Fibroblast of skin of back (primary cell): ENCODE measurements around the gene CST3.
"Not testable (repeated sequence)": the region's sequence is repeated elsewhere in the genome, so short reads cannot be mapped to it uniquely, and the experiment has no call there.

Source experiments
- DNase-seq: peaks from one replicate; pipeline ENCODE4 v3.0.0-alpha.2; 2013

CST3 gene

DNA sequence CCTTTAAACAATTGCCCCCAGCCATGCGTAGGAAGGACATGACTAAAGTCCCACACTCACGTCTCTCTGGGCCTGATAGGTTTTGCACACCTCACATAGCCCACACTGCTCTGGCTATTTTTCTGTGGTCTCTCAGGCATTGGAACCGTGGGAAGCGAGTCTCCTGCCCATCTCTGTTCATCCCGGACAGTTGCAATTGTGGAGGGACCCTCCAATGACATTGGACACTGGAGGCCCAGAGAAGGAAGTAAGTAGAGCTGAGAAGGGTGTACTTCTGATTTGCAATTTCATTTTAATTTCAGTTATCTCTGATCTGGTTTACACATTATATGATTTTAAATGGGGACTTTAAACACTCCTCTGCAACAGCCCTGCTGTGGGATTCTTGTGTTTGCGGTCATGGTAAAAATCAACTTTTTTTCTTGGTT lies 23.3 kb upstream of the CST3 start:
- no peak for DNase-seq

DNA sequence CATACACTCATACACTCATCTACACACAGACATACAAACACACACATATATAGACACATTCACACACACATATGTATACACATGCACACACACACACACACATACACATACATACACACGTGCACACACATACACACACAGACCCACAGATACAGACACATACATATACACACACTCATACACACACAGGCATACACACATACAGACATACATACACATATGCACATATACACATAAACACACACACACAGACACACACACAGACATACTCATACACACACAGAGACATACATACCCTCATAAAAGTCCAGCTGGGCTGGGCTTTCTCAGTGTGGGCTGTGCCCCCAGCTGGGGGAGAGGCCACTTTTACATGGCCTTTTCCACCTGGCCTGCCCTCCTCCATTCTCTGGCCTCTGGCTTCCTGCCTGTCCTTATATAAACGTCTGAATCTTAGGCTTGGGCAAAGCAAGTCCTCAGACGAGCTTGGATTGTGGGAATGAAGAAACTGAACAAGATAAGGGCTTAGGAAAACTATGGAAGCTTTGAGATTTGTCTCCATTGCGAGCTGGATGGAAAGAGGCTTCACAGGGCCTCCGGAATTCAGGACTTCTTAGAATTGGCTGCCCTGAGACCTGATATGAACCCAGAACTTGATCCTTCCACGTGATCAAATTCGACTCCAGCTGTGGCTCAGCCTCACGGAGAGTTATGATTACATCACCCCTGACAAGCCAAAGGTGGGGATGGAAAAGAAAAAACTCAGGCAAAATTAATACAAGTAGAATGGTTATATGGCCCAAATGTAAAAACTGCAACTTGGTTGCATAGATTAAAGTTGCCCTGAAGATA lies 22.5 kb upstream of the CST3 start:
- no peak for DNase-seq

DNA sequence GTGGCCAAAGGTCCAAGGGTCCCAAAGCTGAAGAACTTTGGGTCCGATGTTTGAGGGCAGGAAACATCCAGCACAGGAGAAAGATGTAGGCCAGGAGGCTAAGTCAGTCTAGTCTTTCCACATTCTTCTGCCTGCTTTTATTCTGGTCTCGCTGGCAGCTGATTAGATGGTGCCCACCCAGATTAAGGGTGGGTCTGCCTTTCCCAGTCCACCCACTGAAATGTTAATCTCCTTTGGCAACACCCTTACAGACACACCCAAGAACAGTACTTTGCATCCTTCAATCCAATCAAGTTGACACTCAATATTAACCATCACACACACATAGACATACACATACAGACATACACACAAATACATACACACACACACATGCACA lies 21.8 kb upstream of the CST3 start:
- DNase-seq = not testable (repeated sequence)

DNA sequence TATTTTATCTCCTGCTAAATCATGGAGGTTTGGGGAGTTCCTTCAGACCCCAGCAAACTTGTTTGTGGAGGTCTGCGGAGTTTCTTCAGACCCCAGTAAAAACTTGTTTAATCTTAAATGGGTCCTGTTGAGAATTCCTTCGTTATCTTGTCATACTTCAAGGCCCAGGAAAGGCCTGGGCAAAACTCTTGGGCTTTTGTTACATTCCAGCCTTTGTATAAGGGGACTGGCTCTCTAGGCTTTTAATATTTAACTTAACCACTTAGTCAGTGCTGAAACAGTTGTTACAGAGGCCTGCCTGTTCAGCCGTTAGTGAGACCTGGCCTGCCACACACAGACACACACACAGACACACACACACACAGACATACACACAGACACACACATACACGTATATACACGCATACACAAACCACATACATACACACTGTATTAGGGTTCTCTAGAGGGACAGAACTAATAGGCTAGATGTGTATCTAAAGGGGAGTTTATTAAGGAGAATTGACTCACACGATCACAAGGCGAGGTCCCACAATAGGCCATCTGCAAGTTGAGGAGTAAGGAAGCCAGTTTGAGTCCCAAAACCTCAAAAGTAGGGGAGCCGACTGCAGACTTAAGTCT lies 21.3 kb upstream of the CST3 start:
- DNase-seq = no peak

DNA sequence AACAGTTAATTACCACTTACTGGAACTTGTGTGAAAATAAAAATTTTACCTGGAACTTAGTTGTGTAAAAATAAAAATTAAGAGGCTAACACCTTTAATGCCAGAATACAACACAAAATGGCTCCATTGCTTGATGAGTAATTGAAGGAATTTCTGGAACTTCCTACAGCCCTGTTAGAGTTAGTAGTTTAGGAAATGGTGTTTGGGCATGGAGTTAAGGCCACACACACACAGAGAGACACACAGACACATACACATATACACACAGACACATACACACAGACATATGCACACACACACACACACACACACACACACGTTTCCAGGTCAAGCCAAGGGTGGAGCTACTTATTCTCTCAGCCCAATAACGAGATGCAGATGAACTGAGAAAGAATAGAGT lies 20.6 kb upstream of the CST3 start:
- peak; percentile 16 for DNase-seq

DNA sequence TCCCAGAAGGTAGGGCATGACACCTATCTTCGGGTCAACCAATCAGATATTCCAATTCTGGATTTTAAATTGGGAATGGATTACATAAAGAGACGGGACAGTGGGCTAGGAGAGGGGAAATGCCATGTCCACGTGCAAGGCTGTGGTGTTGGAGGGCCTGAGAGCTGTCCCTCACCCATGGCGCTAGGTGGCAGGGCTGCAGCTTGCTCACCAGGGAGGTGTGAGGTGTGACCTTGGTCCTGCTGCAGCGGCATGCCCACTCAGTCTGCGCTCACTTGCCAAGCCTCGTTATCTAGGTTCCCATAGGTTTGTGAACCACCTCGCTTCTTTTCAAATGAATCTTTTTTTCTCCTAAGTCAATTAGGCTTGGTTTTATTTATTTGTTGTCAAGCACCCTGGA lies 19.4 kb upstream of the CST3 start:
- DNase-seq = no peak

DNA sequence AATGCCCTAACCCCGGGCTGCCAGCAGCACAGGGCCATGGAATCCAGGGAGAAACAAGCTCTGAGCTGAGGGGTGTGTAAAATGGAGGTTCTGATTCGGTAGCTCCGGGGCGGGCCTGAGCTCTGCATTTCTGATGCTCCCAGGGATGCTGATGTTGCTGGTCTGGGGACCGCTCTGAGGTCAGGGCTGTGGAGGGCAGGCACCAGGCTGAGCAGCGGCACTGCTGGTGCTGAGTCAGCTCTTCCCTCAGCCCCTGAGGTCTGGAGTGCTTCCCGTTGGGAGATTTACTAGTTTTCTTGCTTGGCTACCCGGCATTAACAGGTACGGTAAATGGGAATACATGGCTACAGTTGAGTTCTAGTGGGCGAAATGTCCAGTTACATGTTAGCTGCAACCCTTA lies 18.6 kb upstream of the CST3 start:
- DNase-seq = no peak

DNA sequence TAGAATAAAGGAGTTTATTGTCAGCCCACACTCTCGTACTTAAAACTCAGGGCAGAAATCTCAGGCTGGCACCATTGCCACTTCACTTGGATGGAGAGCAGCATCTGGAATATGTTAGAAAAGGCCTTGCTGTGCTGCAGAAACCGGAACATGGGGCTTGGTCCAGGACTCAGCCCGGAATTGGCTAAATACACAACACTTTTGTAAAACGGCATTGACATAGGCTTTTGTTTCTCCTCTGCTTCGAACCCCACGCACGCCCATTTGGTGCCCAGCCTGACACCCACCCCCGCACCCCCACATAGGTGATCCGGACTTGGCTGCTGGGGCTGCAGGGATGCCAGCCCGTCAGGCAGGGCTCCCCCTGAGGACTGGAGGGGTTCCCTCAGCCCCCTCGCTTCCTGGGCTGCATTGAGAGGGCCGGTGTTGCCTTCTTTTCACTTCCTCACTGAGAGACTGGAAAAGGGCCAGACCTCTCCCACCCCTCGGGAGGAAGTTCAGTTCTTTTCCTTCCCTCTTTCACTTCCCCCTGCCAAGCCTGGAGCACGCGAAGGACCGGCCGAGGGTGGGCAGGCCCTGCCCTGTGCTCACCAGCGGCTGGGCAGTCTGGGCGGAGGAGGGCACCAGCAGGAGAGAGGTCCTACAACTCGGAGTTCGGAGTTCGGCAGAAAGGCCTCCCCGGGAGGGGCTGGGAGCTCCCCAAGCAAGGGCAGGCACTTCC lies 17.9 kb upstream of the CST3 start:
- no peak for DNase-seq

DNA sequence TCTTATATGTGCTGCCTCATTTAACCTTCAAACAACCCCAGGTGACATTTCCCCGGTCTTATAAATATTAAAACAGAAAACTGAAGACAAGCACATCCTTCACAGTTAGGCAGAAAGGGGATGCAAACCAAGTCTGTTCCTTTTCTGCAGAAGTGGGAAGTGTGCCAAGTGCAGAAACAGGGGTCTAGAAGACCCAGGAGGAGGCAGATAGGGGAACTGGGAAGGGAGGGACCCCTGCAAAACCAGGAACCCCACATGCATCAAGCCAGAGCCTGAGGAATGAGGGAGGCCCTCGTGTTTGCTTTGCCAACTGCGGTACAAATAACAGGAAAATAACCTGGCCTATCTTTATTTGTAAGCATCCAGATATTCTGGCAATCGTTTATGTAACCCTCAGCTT lies 17.0 kb upstream of the CST3 start:
- no peak for DNase-seq

DNA sequence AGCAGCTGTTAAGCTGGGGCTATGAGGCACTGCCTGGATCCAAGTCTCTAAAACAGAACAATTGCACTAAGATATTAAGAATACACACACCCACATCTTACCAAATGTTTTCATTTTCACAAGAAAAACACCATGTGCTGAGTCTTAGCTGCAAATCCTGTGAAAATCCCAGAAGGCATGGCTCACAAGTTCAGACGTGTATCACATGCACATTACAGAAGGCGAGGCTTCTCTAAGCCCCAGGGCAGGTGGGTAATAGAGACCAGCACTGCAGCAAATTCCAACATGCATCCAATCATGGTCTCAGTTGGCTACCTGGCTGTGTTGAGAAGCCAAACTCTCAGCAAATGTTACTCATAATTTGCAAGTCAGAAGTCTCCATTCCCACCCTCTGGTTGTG lies 16.2 kb upstream of the CST3 start:
- DNase-seq = no peak

DNA sequence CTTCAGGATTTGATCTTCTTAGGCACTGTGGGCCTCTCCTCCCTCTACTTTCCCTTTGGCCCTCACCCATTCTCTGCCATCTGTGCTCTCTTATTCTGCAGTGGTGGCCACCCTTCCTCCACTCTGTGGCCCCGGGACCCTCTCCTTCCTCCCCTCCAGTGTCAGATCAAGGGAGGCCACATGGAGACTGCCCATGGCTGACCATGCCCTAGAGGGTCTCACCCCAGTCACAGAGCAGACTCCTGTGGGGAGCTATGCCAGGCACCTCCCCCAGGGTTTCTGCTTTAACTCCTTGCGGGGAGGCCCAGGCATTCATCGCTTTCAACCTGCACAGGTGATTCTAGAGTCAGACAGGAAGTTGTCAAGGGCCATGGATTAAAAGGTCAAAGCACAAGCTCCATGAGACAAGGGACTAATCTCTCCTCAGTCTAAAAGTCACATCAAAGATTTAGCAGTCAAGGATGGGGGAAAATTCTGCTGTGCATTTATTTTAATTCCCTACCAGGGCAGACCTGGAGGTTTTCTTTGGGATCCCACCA lies 15.7 kb upstream of the CST3 start:
- no peak for DNase-seq

DNA sequence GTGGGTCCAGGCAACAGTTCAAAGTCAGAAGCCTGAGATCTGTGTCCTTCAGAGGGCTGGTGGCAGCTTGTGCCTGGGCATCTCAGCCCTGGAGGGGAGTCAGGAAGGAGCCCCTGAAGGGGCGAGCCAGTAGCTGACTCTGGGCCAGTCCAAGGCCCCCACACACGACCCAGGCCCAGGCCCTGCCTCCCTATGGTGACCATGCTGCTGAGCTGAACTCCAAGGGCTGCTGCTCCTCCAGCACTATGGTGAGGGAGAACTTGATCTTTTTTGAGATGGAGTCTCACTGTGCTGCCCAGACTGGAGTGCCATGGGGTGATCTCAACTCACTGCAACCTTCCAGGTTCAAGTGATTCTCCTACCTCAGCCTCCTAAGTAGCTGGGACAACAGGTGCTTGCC lies 15.2 kb upstream of the CST3 start:
- no peak for DNase-seq

DNA sequence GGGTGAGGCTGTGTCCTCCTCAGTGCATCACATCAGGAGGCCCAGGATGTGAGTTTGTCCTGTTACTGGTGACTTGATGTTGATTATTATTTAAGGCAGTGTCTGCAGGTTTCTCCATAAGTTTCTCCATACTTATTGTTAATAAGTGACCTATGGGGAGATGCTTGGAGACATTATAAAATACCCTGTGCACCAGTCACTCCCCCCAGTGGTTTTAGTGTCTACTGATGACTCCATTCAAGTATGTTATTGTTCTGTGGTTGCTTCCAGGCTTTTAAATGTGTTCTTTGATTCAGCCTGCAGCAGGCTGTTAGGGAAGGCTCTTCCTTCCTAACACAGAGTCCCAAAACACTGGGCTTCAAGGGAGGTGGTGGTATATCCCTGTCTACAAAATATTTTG lies 14.6 kb upstream of the CST3 start:
- DNase-seq = peak; percentile 68

DNA sequence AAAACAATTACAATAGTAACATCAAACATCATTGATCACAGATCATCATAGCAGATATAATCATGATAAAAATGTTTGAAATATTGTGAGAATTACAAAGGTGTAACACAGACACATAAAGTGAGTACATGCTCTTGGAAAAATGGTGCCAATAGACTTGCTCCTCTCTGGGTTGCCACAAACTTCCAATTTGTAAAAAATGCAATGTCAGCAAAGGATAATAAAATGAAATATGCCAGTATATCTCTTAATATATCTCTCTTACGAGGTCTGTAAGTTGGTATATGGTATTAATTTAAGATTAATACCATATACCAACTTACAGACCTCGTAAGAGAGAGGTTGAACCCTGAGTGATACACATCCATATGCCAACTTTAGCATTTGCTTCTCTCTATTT lies 13.4 kb upstream of the CST3 start:
- DNase-seq = no peak

DNA sequence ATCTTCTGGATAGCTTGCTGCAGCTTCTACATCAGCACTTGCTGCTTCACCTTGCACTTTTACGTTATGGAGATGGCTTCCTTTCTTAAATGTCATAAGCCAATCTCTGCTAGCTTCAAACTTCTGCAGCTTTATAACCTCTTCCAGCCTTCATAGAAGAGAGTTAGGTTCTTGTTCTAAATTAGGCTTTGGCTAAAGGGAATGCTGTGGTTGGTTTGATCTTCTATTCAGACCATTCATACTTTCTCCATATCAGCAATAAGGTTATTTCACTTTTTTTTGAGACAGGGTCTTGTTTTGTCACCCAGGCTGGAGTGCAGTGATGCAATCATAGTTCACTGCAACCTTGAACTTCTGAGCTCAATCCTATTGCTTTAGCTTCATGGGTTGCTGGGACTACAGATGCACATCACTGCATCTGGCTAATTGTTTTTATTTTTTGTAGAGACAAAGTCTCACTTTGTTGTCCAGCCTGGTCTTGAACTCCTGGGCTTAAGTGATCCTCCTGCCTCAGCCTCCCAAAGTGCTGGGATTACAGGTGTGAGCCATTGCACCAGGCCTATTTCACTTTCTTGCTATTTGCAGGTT lies 12.2 kb upstream of the CST3 start:
- DNase-seq = no peak

DNA sequence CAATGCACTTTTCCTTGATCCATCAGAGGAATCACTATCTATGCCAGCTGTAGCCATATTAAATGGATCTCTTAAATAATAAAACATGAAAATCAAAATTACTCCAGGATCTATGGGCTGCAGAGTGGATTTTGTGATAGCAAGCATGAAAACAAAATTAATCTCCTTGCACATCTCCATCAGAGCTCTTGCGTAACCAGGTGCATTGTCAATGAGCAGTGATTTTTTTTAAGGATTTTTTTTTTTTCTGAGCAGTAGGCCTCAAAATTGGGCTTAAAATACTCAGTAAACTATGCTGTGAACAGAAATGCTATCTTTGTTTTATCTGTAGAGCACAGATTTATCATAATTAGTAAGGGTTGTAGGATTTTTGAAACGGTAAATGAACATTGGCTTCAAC lies 11.5 kb upstream of the CST3 start:
- no peak for DNase-seq

DNA sequence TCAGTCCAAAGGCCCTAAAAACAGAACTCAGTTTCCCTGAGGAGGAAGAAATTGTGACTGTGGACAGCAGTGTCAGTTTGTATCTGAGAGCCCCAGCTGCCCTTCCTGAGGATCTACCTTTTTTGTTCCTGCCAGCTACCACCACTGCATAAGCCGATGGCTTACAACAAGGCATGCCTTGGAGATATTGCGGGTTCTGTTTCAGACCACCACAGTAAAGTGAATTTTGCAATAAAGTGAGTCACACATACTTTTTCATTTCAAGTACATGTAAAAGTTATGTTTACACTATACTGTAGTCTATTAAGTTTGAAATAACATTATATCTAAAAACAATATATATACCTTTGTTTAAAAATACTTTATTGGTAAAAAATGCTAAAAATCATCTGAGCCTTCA lies 9.6 kb upstream of the CST3 start:
- DNase-seq = no peak

DNA sequence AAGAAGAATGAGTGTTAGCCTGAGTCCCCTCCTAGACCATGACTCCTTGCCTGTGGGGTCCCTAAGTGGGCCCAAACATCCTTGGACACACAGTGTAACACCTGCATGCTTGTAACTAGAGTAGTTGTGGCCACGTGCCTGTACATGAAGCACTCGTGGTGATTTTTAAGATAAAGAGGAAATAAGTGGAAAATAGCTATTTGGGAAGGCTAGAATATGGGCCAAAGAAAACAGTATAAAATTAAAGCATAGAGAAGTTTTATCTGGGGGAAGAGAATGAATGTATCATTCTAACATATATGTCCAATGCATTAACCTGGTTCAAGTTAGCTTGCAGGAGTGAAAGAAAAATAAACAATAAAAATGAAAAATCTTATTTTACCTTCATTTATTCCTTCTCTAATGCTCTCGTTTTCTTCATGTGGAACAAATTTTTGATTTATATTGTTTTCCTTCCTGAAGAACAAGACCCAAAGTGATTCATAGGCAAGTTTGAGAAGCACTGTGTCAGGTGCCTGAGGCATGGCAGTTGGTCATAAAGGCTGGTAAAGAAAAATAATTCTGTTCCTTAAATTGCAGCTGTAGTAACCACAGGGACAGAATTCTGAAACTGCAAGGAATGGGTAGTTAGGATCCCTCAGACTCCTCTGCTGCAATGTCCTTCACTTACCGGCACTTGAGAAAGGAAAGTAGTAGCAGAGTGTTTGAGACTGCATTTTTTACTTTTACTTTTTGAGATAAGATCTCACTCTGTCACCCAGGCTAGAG lies 8.5 kb upstream of the CST3 start:
- no peak for DNase-seq

DNA sequence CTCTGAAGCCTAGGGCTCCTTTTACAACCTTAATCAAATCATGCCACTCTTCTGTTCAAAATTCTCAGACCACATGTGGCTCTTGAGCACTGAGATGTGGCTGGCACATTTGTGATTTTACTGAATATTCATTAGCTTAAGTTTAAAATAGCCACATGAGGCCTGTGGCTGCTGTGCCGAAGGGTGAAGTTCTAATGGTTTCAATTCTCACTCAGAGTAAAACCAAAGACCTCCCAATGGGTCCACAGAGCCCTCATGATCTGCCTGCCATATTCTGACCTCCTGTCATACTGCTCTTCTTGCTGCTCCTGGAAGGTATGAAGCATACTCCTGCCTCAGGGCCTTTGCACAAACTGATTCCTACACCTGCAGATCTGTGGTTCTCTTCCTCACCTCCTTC lies 7.8 kb upstream of the CST3 start:
- no peak for DNase-seq

DNA sequence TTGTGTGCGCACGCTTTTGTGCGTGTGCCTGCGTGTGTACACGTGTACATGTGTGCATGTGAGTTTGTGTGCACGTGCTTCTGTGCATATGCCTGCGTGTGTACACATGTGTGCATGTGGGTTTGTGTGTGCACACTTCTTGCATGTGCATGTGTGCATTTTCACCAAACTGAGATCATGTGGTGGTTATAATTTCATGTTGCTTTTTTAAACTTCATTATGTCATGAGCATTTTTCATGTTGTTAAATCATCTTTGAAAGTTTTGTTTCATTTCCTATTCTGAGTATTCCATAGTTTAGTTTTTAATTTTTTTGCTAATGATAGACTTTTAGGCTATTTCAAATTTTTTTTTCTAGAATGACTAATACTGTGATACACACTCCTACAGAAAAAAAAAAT lies 6.4 kb upstream of the CST3 start:
- no peak for DNase-seq

DNA sequence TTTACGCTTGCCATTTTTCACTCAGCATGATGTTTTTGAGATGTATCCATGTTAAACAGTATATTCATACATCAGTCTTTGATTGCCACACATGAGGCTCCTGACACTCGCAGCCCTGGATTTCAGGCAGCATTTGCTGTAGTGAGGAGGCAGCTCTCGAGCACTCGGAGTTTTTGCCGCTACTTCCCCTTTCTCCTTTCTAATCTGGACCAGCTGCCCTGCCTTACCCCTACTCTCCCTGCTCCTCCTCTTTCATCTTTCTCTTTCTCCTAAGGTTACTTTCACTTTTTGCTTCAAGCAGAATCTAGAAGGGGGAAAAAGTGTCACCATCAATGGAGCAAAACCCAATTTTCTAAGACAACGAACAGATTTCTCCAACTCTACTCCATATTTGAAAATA lies 5.9 kb upstream of the CST3 start:
- DNase-seq = no peak
